C4-2B (cell line): ENCODE data around the gene HDAC3.

ENCODE experiments used
- CTCF ChIP-seq: fragments of 450-650 bp; conservative IDR thresholded peaks from 2 replicates; pipeline ENCODE4 v1.5.1; 2017; ENCODE audit warnings: mild to moderate bottlenecking
- ZFX ChIP-seq: fragments of 450-650 bp; IDR thresholded peaks from 2 replicates; pipeline ENCODE4 v1.6.1; 2017

GRCh38 chr5:141632650-141633049 lies 4.0 kb downstream of the HDAC3 start:
- TF ChIP-seq CTCF (no peak), ZFX (no peak)
